Astrocyte of the spinal cord (primary cell): ENCODE measurements around the gene MLPH.

Experiments used
- DNase-seq: peaks from one replicate; pipeline ENCODE4 v3.0.0; 2011; ENCODE audit warnings: low read depth, low spot score
- H3K4me3 ChIP-seq: 2 replicates; pipeline ENCODE4 v1.5.1; 2011; ENCODE audit warnings: low read depth, mild to moderate bottlenecking, low read length, moderate library complexity
- in situ Hi-C: cut with HindIII; loops from 2 replicates; pipeline ENCODE4 v1.10.0; 2017; ENCODE audit warnings: low sequenced_read_pairs
- TF ChIP-seq, protein P1 (sequence below): IDR thresholded peaks from 2 replicates; pipeline ENCODE4 v1.5.1; 2012; ENCODE audit warnings: low read depth, mild to moderate bottlenecking, low read length, inconsistent platforms

Gene MLPH

DNA sequence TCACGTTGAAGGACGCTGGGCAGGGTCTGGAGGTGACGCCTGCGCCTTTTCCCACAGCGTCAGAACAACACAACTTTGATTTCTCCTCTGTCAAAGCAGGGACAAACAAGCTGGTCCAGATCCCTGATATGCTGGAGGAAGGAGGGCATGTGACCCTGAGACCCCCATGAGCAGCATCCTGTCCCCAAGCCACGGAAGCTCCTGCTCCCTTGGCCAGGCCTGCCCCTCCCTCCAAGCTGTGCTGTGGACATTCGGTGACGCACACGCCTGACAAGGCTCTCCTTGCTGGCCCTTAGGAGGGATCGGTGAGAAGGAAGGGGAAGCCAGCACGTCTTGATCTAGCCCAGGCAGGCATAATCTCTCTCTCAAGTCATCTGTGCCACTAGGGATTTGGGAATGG, 11.3 kb downstream of the MLPH start:
- TF ChIP-seq, protein P1, sequence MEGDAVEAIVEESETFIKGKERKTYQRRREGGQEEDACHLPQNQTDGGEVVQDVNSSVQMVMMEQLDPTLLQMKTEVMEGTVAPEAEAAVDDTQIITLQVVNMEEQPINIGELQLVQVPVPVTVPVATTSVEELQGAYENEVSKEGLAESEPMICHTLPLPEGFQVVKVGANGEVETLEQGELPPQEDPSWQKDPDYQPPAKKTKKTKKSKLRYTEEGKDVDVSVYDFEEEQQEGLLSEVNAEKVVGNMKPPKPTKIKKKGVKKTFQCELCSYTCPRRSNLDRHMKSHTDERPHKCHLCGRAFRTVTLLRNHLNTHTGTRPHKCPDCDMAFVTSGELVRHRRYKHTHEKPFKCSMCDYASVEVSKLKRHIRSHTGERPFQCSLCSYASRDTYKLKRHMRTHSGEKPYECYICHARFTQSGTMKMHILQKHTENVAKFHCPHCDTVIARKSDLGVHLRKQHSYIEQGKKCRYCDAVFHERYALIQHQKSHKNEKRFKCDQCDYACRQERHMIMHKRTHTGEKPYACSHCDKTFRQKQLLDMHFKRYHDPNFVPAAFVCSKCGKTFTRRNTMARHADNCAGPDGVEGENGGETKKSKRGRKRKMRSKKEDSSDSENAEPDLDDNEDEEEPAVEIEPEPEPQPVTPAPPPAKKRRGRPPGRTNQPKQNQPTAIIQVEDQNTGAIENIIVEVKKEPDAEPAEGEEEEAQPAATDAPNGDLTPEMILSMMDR = no peak
- no peak for DNase-seq
- no peak overlapping the region for H3K4me3 ChIP-seq
- in situ Hi-C loops = no loop called here

DNA sequence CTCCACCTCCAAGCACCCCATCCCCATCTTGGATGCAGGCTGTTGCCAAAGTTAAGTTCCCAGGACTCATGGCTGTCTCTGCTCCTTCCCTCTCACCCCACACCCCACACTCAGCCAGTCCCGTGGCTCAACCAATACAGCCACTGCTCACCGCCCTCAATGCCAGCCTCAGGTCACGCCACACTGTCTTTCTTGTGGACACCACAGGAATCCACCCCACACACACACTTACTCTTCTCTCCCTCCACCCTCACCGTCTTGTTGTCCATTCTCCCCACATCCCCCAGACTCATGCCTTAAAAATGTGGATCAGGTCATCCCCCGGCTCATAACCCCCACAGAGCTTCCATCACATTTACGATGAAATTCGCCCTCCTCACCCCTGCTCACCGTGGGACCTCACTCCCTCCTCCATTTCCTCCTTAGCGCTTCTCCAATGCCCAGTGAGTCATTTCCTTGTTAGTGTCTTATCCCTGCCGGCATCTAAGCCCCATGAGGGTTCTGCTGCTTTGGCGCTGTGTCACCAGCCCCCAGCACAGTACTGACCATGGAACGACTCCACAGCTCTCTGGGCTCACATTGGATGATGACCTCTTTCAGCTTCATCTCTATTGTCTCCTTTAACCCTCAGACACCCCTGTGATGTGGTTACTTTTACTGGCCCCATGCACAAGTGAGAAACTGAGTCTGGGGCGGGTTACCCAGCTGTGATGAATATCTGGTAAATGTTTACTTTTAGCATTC, 13.8 kb downstream of the MLPH start:
- no peak overlapping the region for H3K4me3 ChIP-seq
- DNase-seq = peak; percentile 100
- in situ Hi-C loops = no loop called here
- TF ChIP-seq, protein P1 = no peak

DNA sequence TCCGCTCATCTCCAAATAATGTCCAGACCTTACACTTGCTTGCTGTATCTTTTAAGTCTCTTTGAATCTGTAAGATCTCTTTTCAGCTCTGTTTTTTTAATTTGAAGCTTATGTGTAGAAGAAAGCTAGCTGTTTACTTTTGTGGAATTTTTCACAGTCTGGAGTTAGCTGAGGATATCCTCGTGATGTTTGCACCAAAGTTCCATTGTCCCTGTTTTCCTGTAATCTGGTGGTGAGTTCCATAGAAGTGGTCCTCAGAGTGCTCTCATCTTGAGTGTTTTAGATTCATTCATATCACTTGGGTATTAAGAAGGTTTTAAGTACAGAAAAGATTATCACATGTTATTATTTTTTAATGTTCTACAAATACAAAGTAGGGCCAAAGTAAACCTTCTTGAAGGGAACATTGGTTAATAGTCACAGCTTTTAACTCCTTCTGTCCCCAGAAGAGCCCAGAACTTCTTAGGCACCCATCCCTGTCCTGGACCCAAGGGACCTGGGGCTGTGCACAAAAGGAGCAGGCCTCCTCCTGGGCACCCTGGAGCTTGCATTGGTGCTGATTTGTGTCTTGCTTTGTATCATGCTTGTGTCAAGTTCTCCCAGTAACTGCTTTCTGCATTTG, 15.0 kb downstream of the MLPH start:
- DNase-seq = no peak
- TF ChIP-seq, protein P1 = no peak
- no peak overlapping the region for H3K4me3 ChIP-seq
- in situ Hi-C loops = no loop called here

DNA sequence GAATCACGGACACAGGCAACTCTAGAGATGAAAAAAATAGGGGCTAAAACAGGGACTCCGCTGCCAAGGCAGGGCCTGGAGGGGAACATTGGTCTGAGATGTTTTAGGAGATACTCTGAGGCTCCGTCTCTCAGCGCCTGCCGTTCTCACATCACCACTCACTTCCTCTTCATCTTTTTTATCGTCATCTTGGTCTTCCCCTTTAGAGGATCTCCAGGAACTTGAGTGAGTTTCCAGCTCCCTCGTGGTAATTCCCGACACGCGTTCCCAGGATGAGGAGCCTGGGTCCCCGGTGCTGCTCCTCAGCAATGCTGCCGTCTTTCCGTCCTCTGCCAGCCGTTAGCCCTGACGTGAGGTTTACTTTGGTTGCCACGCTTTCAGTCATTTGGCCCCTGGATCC, 16.1 kb downstream of the MLPH start:
- TF ChIP-seq, protein P1 = no peak
- DNase-seq = no peak
- in situ Hi-C loops = no loop called here
- H3K4me3 ChIP-seq = no peak overlapping the region

DNA sequence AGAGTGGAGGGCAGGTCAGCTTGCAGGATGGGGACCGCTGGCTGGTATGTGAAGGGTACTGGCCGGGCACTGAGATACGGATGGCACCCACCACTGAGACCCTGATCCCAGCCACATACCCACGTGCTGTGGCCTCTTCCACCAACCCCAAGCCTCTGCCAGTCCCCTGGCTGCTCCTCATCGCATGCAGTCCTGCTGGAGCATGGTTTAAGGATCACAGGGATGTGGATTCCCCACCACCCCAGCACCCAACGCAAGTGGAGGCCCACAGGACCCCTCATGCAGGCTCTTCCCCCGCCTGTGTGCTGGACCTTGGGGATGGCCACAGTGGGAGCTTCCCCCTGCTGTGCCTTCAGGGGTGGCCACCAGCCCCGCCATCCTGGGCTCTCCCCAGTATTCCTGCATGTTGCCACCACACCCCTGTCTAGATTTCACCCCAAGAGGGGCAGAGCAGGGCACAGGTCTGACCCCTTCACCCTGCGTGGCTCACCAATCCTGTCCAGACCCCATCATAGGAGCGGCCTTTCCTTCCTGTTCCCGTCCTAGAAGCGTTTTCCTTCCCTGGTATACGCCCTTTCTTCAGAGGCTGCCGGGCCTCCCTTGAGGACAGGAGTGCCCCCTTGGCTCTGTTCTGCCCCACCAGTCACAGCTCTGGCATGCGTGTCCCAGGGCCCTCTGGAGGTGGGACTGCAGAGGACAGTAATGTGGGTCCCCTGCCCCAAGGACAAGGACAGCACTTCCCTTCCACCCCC, 18.3 kb downstream of the MLPH start:
- TF ChIP-seq, protein P1 = no peak
- no peak overlapping the region for H3K4me3 ChIP-seq

DNA sequence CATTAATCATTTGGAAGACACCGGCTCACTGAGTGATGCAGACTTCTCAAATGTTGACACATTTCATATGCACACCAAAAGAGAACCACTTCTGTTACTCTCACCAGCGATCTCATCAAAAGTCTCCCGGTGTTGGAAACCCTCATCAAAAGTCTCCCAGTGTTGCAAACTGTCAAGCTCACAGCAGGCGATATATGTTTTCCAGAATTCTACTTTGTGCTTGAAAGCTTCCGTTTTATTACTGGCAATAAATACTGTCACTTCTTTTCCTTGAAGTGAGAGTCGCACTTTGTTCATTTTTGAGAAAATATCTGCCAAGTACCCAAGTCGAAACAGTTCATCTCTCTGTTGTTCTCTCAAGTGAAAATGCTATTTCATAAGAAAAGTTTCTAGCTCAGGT, 20.5 kb downstream of the MLPH start:
- TF ChIP-seq, protein P1 = no peak
- in situ Hi-C loops = no loop called here
- DNase-seq = peak; percentile 18
- H3K4me3 ChIP-seq = no peak overlapping the region

More for the DNA sequence above, 18.3 kb downstream of the MLPH start:
- in situ Hi-C loops = no loop called here
- DNase-seq = no peak
